PC-9 (cell line): ENCODE results near the gene VWA3B.

Source experiments
- CTCF ChIP-seq: fragments of 200-600 bp; sonication (generic); conservative IDR thresholded peaks from 2 replicates; pipeline ENCODE4 v1.6.1; 2017; ENCODE audit warnings: mixed run types, antibody characterized with exemption, mild to moderate bottlenecking, moderate library complexity
- EZH2 ChIP-seq: fragments of 200-600 bp; sonication (generic); IDR thresholded peaks from 2 replicates; pipeline ENCODE4 v1.8.0; 2017; ENCODE audit warnings: antibody characterized with exemption, low read depth

GRCh38 chr2:98293931-98294687, 207.1 kb downstream of the VWA3B start:
- TF ChIP-seq CTCF (no peak), EZH2 (no peak)
